ENCODE data around the gene KLHDC7B. TPM values are rescaled to one million over a fixed set of nuclear protein-coding genes. Genes with fewer than 3 reads are reported as not detected.

KLHDC7B gene
- total RNA-seq, 2 donors from 2014 or later: 6.5 to 15.2 TPM

- Mint-ChIP-seq H3K4me3 (no peak overlapping the region), H3K27ac (no peak overlapping the region), H3K4me1 (ENCODE audit: low read depth in 2 of 2) (peaks cover 19 to 23% of the 10 kb centered on the region in 2 donors), H3K27me3 (no peaks in the 10 kb centered on the region), H3K36me3 (no peaks in the 10 kb centered on the region), H3K9me3 (no peaks in the 10 kb centered on the region)
- ATAC-seq: no peak
- DNase-seq (ENCODE audit: low spot score): no peak
These were observed 22.8 kb upstream of the KLHDC7B start for GRCh38 chr22:50522806-50523438.

DNA sequence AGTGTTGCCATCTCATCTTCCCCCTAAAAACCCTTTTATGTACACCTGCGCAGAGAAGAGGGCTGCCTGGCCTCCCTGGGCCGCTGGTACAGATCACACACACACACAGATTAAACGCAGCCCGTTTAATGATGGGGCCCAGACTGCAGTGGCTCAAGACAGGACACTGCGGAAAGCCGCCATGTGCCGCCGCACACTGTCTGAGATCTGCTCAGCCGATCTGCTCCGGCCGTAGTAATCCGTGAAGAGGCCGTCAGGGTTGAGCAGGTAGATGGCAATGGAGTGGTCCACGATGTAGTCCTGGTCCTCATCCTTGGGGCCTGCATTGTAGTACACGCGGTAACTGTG lies 22.3 kb upstream of the KLHDC7B start:
- Mint-ChIP-seq H3K4me1 (ENCODE audit: low read depth in 2 of 2) (peaks cover 24 to 28% of the 10 kb centered on the region in 2 donors), H3K36me3 (no peaks in the 10 kb centered on the region), H3K27ac (no peak overlapping the region), H3K9me3 (no peaks in the 10 kb centered on the region), H3K4me3 (no peak overlapping the region), H3K27me3 (no peaks in the 10 kb centered on the region)
- ATAC-seq (no peak), DNase-seq (ENCODE audit: low spot score) (no peak)

- H3K4me1 Mint-ChIP-seq (ENCODE audit: low read depth in 2 of 2): peaks cover 29 to 34% of the 10 kb centered on the region in 2 donors
- peak overlapping the region; percentile 54 to 90 for H3K27ac Mint-ChIP-seq
- ATAC-seq (no peak), DNase-seq (ENCODE audit: low spot score) (peak; percentile 58)
- no peaks in the 10 kb centered on the region for H3K36me3 Mint-ChIP-seq
- no peaks in the 10 kb centered on the region for H3K27me3 Mint-ChIP-seq
- H3K4me3 Mint-ChIP-seq: peak overlapping the region; percentile 87
- H3K9me3 Mint-ChIP-seq: no peaks in the 10 kb centered on the region
These were observed 21.7 kb upstream of the KLHDC7B start for GRCh38 chr22:50523806-50524675.

DNA sequence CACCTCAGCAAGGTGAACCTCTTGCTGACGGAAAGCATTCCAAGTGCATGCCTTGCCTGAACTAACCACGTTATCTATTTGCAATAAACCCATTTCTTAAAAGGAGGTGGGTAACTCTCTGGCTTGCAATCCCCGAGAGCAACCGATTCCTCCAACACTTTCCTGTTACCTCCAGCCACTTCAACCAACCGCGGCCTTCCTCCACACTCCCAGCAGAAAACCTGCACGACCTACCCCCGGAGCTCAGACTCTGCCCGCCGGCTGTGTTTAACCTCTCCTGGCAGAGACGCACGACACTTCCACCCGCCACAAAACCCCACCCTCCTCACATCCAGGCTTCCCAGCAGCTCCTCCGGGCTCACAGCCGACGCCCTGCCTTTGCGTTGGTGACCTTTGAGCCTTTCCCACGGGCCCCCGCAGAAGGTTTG lies 21.0 kb upstream of the KLHDC7B start:
- ATAC-seq (no peak), DNase-seq (ENCODE audit: low spot score) (no peak)
- Mint-ChIP-seq H3K4me1 (ENCODE audit: low read depth in 2 of 2) (peaks cover 29 to 34% of the 10 kb centered on the region in 2 donors), H3K36me3 (no peaks in the 10 kb centered on the region), H3K27ac (peak overlapping the region; percentile 54 to 90), H3K27me3 (no peaks in the 10 kb centered on the region), H3K4me3 (peak overlapping the region; percentile 87), H3K9me3 (no peaks in the 10 kb centered on the region)

- Mint-ChIP-seq H3K27me3 (no peaks in the 10 kb centered on the region), H3K4me3 (peak within 1 kb of the TSS; percentile 88), H3K9me3 (no peaks in the 10 kb centered on the region), H3K4me1 (ENCODE audit: low read depth in 2 of 2) (peaks cover 29 to 34% of the 10 kb centered on the region in 2 donors), H3K36me3 (no peaks in the 10 kb centered on the region), H3K27ac (peak within 1 kb of the TSS; percentile 90 to 95)
- peak; percentile 69 to 75 for ATAC-seq
- DNase-seq (ENCODE audit: low spot score): peak; percentile 98
These were observed 20.4 kb upstream of the KLHDC7B start, which contains the start of gene SCO2 for GRCh38 chr22:50525104-50525857. SCO2 (minus strand) TSS chr22:50525598; CDS start chr22:50524411, 1,187 bp downstream.

GRCh38 chr22:50525858-50526107 lies 19.9 kb upstream of the KLHDC7B start:
- Mint-ChIP-seq H3K36me3 (no peaks in the 10 kb centered on the region), H3K9me3 (no peaks in the 10 kb centered on the region)

DNA sequence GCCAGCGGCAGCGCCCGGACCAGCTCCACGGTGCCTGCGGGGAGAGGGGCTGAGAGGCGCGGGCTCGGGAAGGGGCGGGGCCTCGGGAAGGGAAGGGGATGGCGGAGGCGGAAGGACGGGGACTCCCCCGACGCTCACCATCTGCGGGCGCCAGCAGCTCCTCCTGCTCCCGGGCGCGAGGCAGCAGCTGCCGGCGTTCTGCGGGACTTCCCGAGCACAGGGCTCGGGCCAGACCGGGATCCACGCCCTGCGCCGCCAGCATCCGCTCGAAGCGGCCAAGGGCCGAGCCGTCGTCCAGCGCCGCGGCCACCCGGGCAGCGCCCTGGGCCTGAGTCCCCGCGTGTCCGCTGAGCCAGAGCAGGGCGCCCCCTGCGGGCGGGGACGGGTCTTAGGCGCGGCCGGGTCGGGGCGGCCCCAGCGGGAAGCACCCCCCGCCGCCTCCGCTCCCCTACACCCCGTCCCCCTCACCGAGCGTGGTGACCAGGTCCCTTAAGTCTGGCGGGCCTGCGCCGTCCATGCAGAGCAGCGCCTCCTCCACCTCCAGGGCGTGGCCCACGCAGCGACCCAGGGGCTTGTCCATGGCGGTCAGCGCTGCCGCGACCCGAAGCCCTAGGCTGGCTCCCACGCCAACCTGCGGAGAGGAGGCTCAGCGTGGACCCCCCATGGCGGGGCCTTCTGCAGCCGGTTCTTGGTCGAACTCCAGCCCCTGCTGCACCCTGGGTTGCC lies 19.4 kb upstream of the KLHDC7B start:
- Mint-ChIP-seq H3K9me3 (no peaks in the 10 kb centered on the region), H3K27ac (peak overlapping the region; percentile 93 to 95), H3K36me3 (no peaks in the 10 kb centered on the region), H3K27me3 (no peaks in the 10 kb centered on the region), H3K4me1 (ENCODE audit: low read depth in 2 of 2) (peaks cover 29 to 34% of the 10 kb centered on the region in 2 donors), H3K4me3 (peak overlapping the region; percentile 88)
- ATAC-seq: peak; percentile 59 to 72
- peak; percentile 93 for DNase-seq (ENCODE audit: low spot score)

More at GRCh38 chr22:50525858-50526107, 19.9 kb upstream of the KLHDC7B start:
- ATAC-seq: no peak
- peaks cover 29 to 34% of the 10 kb centered on the region in 2 donors for H3K4me1 Mint-ChIP-seq (ENCODE audit: low read depth in 2 of 2)
- peak overlapping the region; percentile 87 for H3K4me3 Mint-ChIP-seq
- DNase-seq (ENCODE audit: low spot score): no peak
- no peaks in the 10 kb centered on the region for H3K27me3 Mint-ChIP-seq
- peak overlapping the region; percentile 54 to 90 for H3K27ac Mint-ChIP-seq

DNA sequence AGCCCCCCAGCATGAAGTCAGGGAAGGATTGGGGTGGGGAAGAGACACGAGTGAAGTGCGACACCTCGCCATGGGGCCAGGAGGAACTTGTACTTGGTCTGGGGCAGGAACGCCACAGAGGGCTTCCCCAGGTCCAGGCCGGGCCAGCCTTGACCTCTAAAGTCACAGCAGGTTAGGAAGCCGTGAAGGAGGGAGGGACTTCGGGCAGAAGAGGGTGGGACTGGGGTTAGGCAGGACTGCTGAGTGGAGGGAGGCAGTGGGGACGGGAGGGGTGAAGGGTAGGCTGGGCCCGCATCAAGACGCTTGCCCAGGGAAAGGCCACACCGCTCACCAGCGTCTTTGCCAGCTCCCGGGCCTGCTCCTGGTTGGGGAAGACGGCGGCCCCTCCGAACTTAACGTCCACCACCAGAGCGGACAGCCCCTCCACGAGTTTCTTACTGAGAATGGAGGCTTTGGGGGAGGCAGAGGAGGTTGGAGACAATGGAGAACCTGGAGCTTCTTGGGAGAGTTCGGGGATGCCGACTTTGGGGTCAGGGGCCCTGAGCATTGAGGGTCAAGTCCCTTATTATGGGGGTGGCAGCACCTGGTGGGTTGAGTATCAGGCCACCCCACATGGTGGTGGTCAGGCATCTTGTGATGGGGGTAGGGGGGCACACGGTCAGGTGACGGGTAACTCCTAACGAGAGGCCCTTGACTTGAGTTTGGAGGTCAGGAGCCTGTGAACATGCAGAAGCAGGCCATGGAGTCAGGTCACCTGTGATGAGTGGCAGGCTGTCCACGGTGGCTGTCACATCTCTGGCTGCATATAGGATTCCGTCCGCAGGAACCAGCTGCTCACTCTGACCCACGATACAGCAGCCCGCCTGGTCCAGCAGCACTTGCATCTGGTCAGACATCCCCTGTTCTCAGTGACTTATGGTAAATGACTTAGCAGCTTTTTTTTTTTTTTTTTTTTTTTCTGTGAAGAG lies 18.6 kb upstream of the KLHDC7B start:
- peak overlapping the region; percentile 88 for H3K4me3 Mint-ChIP-seq
- no peaks in the 10 kb centered on the region for H3K36me3 Mint-ChIP-seq
- peak; percentile 21 to 25 for ATAC-seq
- peak; percentile 85 for DNase-seq (ENCODE audit: low spot score)
- no peaks in the 10 kb centered on the region for H3K27me3 Mint-ChIP-seq
- H3K4me1 Mint-ChIP-seq (ENCODE audit: low read depth in 2 of 2): peaks cover 29 to 34% of the 10 kb centered on the region in 2 donors
- peak overlapping the region; percentile 93 to 95 for H3K27ac Mint-ChIP-seq
- no peaks in the 10 kb centered on the region for H3K9me3 Mint-ChIP-seq

DNA sequence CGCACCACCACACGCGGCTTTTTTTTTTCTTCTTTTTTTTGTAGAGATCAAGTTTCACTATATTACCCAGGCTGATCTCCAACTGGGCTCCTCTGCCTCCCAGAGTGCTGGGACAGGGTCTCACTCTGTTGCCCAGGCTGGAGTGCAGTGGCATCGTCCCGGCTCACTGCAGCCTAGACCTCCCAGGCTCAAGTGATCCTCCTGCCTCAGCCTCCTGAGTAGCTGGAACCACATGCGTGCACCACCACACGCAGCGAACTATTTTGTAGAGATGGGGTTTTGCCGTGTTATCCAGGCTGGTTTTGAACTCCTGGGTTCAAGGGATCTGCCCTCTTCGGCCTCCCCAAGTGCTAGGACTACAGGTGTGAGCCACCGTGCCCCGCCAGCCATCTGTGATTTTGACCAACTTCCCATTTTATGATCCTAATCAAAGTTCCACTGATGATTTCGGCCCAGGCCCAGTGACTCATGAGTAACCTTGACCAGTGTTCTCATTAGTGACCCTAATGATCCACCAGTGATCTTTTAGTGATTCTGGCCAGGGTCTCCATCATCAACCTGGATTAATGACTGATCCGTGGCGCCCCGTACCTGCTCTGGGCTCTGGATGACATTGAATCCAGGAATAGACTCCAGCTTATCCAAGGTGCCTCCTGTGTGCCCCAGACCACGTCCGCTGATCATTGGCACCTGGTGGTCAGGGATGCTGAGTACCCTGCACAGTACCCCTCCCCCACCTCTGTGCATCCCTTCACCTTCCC lies 17.6 kb upstream of the KLHDC7B start:
- Mint-ChIP-seq H3K36me3 (no peaks in the 10 kb centered on the region), H3K4me1 (ENCODE audit: low read depth in 2 of 2) (peaks cover 35 to 40% of the 10 kb centered on the region in 2 donors), H3K4me3 (peak overlapping the region; percentile 88), H3K27me3 (no peaks in the 10 kb centered on the region), H3K9me3 (no peaks in the 10 kb centered on the region), H3K27ac (peak overlapping the region; percentile 93 to 95)
- no peak for DNase-seq (ENCODE audit: low spot score)
- no peak for ATAC-seq

DNA sequence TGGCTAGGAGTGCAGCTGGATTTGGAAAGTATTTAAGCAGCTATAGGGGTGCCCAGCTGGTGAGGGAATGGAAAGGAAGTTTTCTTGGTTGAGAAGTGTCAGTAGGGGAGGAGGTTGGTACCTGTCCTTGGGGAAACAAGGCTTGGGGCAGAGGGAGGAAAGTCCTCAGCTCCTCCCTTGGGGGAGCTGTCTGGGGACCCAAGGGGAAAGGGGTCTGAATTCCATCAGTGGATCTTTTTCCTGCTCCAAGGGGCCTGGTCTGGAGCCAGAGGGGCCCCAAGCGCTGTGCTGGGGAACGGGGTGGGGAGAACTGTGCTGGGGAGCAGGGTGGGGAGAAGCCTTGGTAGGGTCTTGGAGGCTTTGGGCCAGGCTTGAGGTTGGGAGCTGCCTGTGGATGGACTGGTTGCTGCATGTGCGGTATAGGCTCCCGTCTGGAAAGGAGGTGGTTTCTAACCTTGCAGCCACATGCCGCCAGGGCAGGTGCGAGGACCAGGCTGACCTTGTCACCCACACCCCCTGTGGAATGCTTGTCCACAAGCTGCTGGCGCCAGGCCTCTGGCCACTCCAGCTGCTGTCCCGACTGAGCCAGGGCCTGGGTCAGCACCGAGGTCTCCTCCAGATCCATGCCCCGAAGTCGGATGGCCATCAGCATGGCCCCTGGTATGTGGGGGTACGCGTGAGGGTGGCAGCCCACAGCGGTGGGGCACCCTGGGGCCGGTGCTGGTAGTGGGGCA lies 16.9 kb upstream of the KLHDC7B start:
- no peaks in the 10 kb centered on the region for H3K36me3 Mint-ChIP-seq
- DNase-seq (ENCODE audit: low spot score): no peak

GRCh38 chr22:50529416-50529896 lies 16.2 kb upstream of the KLHDC7B start:
- no peaks in the 10 kb centered on the region for H3K9me3 Mint-ChIP-seq
- H3K4me1 Mint-ChIP-seq (ENCODE audit: low read depth in 2 of 2): peaks cover 40 to 42% of the 10 kb centered on the region in 2 donors
- H3K27me3 Mint-ChIP-seq: no peaks in the 10 kb centered on the region
- H3K27ac Mint-ChIP-seq: peak overlapping the region in 1 of 2 donors; percentile 95
- H3K4me3 Mint-ChIP-seq: peak overlapping the region; percentile 88
- DNase-seq (ENCODE audit: low spot score): no peak
- no peaks in the 10 kb centered on the region for H3K36me3 Mint-ChIP-seq
- no peak for ATAC-seq

More for the DNA sequence above, 16.9 kb upstream of the KLHDC7B start:
- H3K9me3 Mint-ChIP-seq: no peaks in the 10 kb centered on the region
- H3K4me1 Mint-ChIP-seq (ENCODE audit: low read depth in 2 of 2): peaks cover 40 to 41% of the 10 kb centered on the region in 2 donors
- peak overlapping the region; percentile 88 for H3K4me3 Mint-ChIP-seq
- ATAC-seq: no peak
- peak overlapping the region; percentile 93 to 95 for H3K27ac Mint-ChIP-seq
- H3K27me3 Mint-ChIP-seq: no peaks in the 10 kb centered on the region
